ENCODE data around the gene CAMK1D. TPM values are rescaled to one million over a fixed set of nuclear protein-coding genes. Genes with fewer than 3 reads are reported as not detected.

Gene CAMK1D
- total and polyA plus RNA-seq, 8 donors: 4.4 to 10.8 (median 4.8) TPM

DNA sequence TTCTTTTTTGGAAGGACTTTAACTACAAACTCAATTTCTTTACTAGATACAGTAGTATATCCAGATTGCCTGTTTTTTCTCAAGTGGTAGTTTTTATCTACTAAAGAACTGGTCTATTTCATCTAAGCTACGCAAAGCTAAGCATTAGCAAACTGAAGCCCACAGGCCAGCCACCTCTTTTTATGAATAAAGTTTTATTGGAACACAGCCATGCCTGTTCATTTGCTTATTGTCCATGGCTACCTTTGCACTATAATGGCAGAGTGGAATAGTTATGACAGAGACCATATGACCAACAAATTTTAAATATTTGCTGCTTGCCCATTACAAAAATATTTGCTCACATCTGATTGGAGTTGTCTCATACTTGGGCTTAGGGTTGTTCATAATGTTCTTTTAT lies 168.7 kb downstream of the CAMK1D start:
- Histone ChIP-seq H3K27ac (no peak overlapping the region), H3K36me3 (no peaks in the 10 kb centered on the region), H3K4me1 (no peaks in the 10 kb centered on the region), H3K27me3 (no peaks in the 10 kb centered on the region), H3K9me3 (peaks cover 0 to 9% of the 10 kb centered on the region in 2 donors), H3K4me3 (no peak overlapping the region)
- DNase-seq (no peak), ATAC-seq (no peak)
- TF ChIP-seq CTCF (IDR thresholded peaks at IDR 0.05): no peak
- intact Hi-C loops (cut with DNase I): no loop called here

DNA sequence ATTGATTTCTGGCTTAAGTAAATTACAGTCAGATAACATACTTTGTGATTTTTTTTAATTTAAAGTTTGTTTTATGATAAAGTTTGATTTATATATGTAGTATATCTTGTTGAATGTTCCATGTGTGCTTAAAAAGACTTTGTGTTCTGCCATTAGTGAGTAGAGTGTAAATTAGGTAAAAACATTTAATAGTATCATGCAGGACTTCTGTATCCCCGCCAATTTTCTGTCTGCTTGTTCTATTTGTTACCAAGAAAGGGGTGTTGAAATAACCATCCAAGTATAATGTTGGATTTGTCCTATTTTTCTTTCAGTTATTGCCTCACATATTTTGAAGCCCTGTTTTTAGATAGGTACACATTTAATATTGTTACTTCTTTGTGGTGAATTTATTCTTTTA lies 172.1 kb downstream of the CAMK1D start:
- intact Hi-C loops (cut with DNase I): no loop called here
- DNase-seq (no peak), ATAC-seq (no peak)
- H3K27me3 ChIP-seq: no peaks in the 10 kb centered on the region
- no peak overlapping the region for H3K27ac ChIP-seq
- no peak overlapping the region for H3K4me3 ChIP-seq
- TF ChIP-seq CTCF (IDR thresholded peaks at IDR 0.05): no peak
- peaks cover 0 to 12% of the 10 kb centered on the region in 2 donors for H3K9me3 ChIP-seq
- H3K4me1 ChIP-seq: no peaks in the 10 kb centered on the region
- H3K36me3 ChIP-seq: no peaks in the 10 kb centered on the region

- no peak for TF ChIP-seq CTCF (IDR thresholded peaks at IDR 0.05)
- ATAC-seq: no peak
- Histone ChIP-seq H3K4me1 (no peaks in the 10 kb centered on the region), H3K36me3 (no peaks in the 10 kb centered on the region), H3K4me3 (no peak overlapping the region), H3K9me3 (peaks cover 0 to 11% of the 10 kb centered on the region in 2 donors), H3K27me3 (no peaks in the 10 kb centered on the region), H3K27ac (no peak overlapping the region)
- intact Hi-C loops (cut with DNase I): no loop called here
- DNase-seq: no peak
Measured at GRCh38 chr10:12526311-12526710, 177.0 kb downstream of the CAMK1D start.

GRCh38 chr10:12529976-12530375 lies 180.6 kb downstream of the CAMK1D start:
- no peaks in the 10 kb centered on the region for H3K27me3 ChIP-seq
- H3K36me3 ChIP-seq: no peaks in the 10 kb centered on the region
- no peaks in the 10 kb centered on the region for H3K4me1 ChIP-seq
- no peak for ATAC-seq
- no peak overlapping the region for H3K4me3 ChIP-seq
- H3K27ac ChIP-seq: no peak overlapping the region
- H3K9me3 ChIP-seq: peaks cover 0 to 1% of the 10 kb centered on the region in 2 donors
- intact Hi-C loops (cut with DNase I): no loop called here
- DNase-seq: peak in 2 of 4 donors; percentile 39 to 46
- TF ChIP-seq CTCF (IDR thresholded peaks at IDR 0.05): no peak

DNA sequence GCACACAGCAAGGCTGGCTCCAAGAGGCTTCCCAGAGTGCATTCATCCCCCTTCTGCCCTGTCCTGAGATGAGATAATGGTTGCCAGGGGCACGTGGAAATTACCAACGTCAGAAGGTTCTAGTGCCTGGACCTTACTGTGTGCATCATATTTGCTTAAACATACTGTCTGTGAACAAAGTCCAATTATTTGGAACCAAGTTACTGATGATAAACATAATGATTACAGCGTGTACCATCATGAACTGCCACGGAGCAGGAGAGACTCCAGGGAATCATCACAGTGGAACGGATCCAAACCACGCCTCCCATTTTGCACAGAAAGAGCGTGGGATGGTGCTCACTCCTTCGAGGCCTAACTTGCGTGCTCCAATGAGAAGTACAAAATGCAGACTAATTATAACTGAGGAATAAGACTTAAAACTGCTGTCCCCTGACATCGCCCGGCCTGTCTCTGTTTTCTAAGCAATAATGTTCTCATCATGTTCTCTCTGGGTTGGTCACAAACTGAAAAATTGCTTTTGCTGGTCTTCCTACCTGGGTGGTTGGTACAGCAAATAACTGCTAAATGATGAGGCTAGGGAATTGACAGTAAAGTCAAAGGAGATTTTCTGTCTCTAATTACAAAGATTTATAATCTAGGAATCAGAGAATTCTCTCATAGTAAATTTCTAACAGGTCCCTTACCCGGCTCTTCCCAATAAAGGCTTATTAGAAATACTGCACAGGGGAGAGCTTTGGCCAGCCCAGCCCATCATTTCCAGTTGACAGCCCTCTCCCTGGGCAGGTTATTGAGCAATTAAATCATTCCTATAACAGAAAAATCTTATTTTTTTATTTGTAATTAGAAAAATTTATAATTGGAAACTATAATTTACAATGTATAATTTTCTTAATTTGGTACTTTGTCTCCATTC lies 182.2 kb downstream of the CAMK1D start:
- no peak for TF ChIP-seq CTCF (IDR thresholded peaks at IDR 0.05)
- Histone ChIP-seq H3K36me3 (no peaks in the 10 kb centered on the region), H3K27ac (no peak overlapping the region), H3K27me3 (no peaks in the 10 kb centered on the region), H3K4me3 (no peak overlapping the region), H3K9me3 (no peaks in the 10 kb centered on the region), H3K4me1 (no peaks in the 10 kb centered on the region)
- ATAC-seq: no peak
- peak in 1 of 4 donors; percentile 29 for DNase-seq
- intact Hi-C loops (cut with DNase I): no loop called here

Data from left lung (tissue), 10 donors.